Keratinocyte (primary cell): ENCODE results near the gene CCDC7. TPM values are rescaled to one million over a fixed set of nuclear protein-coding genes. Genes with fewer than 3 reads are reported as not detected.

Source experiments
- DNase-seq: peaks from one replicate; pipeline ENCODE4 v3.0.0-alpha.2; 2011; ENCODE audit warnings: low read depth, missing footprints, low spot score
- FAIRE-seq: peaks from 2 replicates; lab custom pipeline; 2011; peaks lifted over from hg19 to GRCh38; lab: Jason Lieb, UNC
- H2AFZ ChIP-seq: 2 replicates; pipeline ENCODE4 v1.6.0; 2012; ENCODE audit warnings: low read length, control low read depth, inconsistent platforms; ENCODE audit not compliant: control insufficient read depth
- H3K27ac ChIP-seq: 2 replicates; pipeline ENCODE4 v1.5.1; 2011; ENCODE audit warnings: low read length; ENCODE audit not compliant: control insufficient read depth, insufficient read depth
- H3K27me3 ChIP-seq: 3 replicates; pipeline ENCODE4 v1.6.0; 2011; ENCODE audit warnings: low read length; ENCODE audit not compliant: control insufficient read depth, insufficient read depth; ENCODE audit errors: extremely low read depth
- H3K36me3 ChIP-seq, 2 experiments: 2 replicates in 1 of 2; 3 replicates in 1 of 2; pipeline ENCODE4 v1.5.1; 2011; ENCODE audit warnings: low read length in 2 of 2, mild to moderate bottlenecking in 1 of 2; ENCODE audit not compliant: control insufficient read depth in 2 of 2, insufficient read depth in 2 of 2; ENCODE audit errors: extremely low read depth in 1 of 2
- H3K4me1 ChIP-seq: 3 replicates; pipeline ENCODE4 v1.5.1; 2011; ENCODE audit warnings: low read length; ENCODE audit not compliant: control insufficient read depth, insufficient read depth; ENCODE audit errors: extremely low read depth
- H3K4me2 ChIP-seq: 3 replicates; pipeline ENCODE4 v1.6.0; 2011; ENCODE audit warnings: low read depth, low read length; ENCODE audit not compliant: control insufficient read depth, insufficient read depth; ENCODE audit errors: extremely low read depth
- H3K4me3 ChIP-seq, 3 experiments: fragments of 200-600 bp in 1 of 3; sonication (generic) in 1 of 3; 2 replicates in 2 of 3; 3 replicates in 1 of 3; pipeline ENCODE4 v1.5.1; 2011 to 2016; ENCODE audit warnings: low read length in 3 of 3, mild to moderate bottlenecking in 3 of 3, control low read depth in 2 of 3, inconsistent platforms in 1 of 3, low read depth in 1 of 3, mixed read lengths in 1 of 3, mixed run types in 1 of 3, moderate library complexity in 1 of 3; ENCODE audit not compliant: control insufficient read depth in 2 of 3, insufficient read depth in 2 of 3; ENCODE audit errors: extremely low read depth in 1 of 3
- H3K79me2 ChIP-seq: 2 replicates; pipeline ENCODE4 v1.6.0; 2012; ENCODE audit warnings: low read length; ENCODE audit not compliant: control insufficient read depth, insufficient read depth
- H3K9ac ChIP-seq: 3 replicates; pipeline ENCODE4 v1.6.0; 2011; ENCODE audit warnings: low read length; ENCODE audit not compliant: control insufficient read depth, insufficient read depth; ENCODE audit errors: extremely low read depth
- H3K9me1 ChIP-seq: 3 replicates; pipeline ENCODE4 v1.6.0; 2011; ENCODE audit warnings: low read length; ENCODE audit not compliant: control insufficient read depth, insufficient read depth; ENCODE audit errors: extremely low read depth
- H3K9me3 ChIP-seq: 2 replicates; pipeline ENCODE4 v1.5.1; 2012; ENCODE audit warnings: low read depth, low read length; ENCODE audit not compliant: control insufficient read depth
- H4K20me1 ChIP-seq: 3 replicates; pipeline ENCODE4 v1.6.0; 2011; ENCODE audit warnings: low read length; ENCODE audit not compliant: control insufficient read depth, insufficient read depth; ENCODE audit errors: extremely low read depth
- CTCF ChIP-seq, 3 experiments: IDR thresholded peaks in 1 of 3; conservative IDR thresholded peaks in 1 of 3; optimal IDR thresholded peaks in 1 of 3; 2 replicates in 2 of 3; 3 replicates in 1 of 3; pipeline versions ENCODE3 to v1.5.1; 2011; ENCODE audit warnings: low read length in 3 of 3, mild to moderate bottlenecking in 3 of 3, moderate library complexity in 2 of 3, control low read depth in 1 of 3, inconsistent platforms in 1 of 3; ENCODE audit not compliant: insufficient read depth in 2 of 3; ENCODE audit errors: extremely low read depth in 1 of 3
- EZH2 ChIP-seq: IDR thresholded peaks from one replicate; pipeline ENCODE4 v1.6.1; 2012; ENCODE audit warnings: inconsistent platforms, mild to moderate bottlenecking, low read length, moderate library complexity
- dilution Hi-C: fragments of 300-500 bp; cut with MboI; formaldehyde crosslinking; loops from one replicate; pipeline ENCODE4 v1.7.0; 2020; ENCODE audit warnings: low sequenced_read_pairs; ENCODE audit not compliant: extremely low pct_ligation_motif_present
- polyA plus RNA-seq, 5 experiments: library from polyadenylated mRNA; depleted of rRNA in 3 of 5; stranded (reverse) in 3 of 5; stranded (forward) in 1 of 5; unstranded in 1 of 5; fragments of >200 nt; gene quantifications; 1 replicate in 1 of 5; 2 replicates in 3 of 5; 3 replicates in 1 of 5; pipeline versions ENCODE4 v1.2.1 to v1.2.3, GENCODE V29; 2011 to 2012; ENCODE audit warnings: missing spikeins in 2 of 5, low read depth in 1 of 5, low replicate concordance in 1 of 5

CCDC7 gene
- polyA plus RNA-seq, 1 donor (not counting 4 experiments of a cell fraction or from before 2014, with no cell fraction given) = 1.1 TPM

GRCh38 chr10:32877915-32878314, 432.0 kb downstream of the CCDC7 start:
- H3K4me2 ChIP-seq = no peak overlapping the region
- H3K4me1 ChIP-seq = no peaks in the 10 kb centered on the region
- FAIRE-seq (no peak), DNase-seq (no peak)
- H2AFZ ChIP-seq = no peak overlapping the region
- no peak overlapping the region for H3K27ac ChIP-seq
- no peaks in the 10 kb centered on the region for H3K36me3 ChIP-seq
- H3K9me3 ChIP-seq = no peaks in the 10 kb centered on the region
- no peaks in the 10 kb centered on the region for H4K20me1 ChIP-seq
- H3K9me1 ChIP-seq = no peaks in the 10 kb centered on the region
- no peak overlapping the region for H3K9ac ChIP-seq
- H3K27me3 ChIP-seq = no peaks in the 10 kb centered on the region
- no peak for TF ChIP-seq CTCF (optimal IDR thresholded peaks at IDR 0.05 in 1 of 3, IDR thresholded peaks at IDR 0.05 in 1 of 3, conservative IDR thresholded peaks at IDR 0.05 in 1 of 3; ENCODE audit: extremely low read depth in 1 of 3, insufficient read depth in 2 of 3, low read length in 3 of 3)
- no peak for TF ChIP-seq EZH2
- H3K4me3 ChIP-seq = no peak overlapping the region
- no peaks in the 10 kb centered on the region for H3K79me2 ChIP-seq
- dilution Hi-C loops = no loop called here

- no peak for TF ChIP-seq CTCF (optimal IDR thresholded peaks at IDR 0.05 in 1 of 3, IDR thresholded peaks at IDR 0.05 in 1 of 3, conservative IDR thresholded peaks at IDR 0.05 in 1 of 3; ENCODE audit: extremely low read depth in 1 of 3, insufficient read depth in 2 of 3, low read length in 3 of 3)
- TF ChIP-seq EZH2 = no peak
- Histone ChIP-seq H3K4me2 (no peak overlapping the region), H3K36me3 (no peaks in the 10 kb centered on the region), H3K27ac (no peak overlapping the region), H2AFZ (no peak overlapping the region), H3K9me3 (no peaks in the 10 kb centered on the region), H3K79me2 (no peaks in the 10 kb centered on the region), H3K27me3 (no peaks in the 10 kb centered on the region), H3K9me1 (no peaks in the 10 kb centered on the region), H4K20me1 (no peaks in the 10 kb centered on the region), H3K4me1 (no peaks in the 10 kb centered on the region), H3K4me3 (no peak overlapping the region), H3K9ac (no peak overlapping the region)
- dilution Hi-C loops = no loop called here
- FAIRE-seq (no peak), DNase-seq (no peak)
Measured at GRCh38 chr10:32878646-32879045, 432.7 kb downstream of the CCDC7 start.
